Neural cell (in vitro differentiated cells): Measurements from ENCODE around the gene ADPRM. TPM values are rescaled to one million over a fixed set of nuclear protein-coding genes. Genes with fewer than 3 reads are reported as not detected.

Experiments
- H2AFZ ChIP-seq: fragments of 200-600, 300-800 bp; sonication (generic), shearing (Covaris generic); 2 replicates; pipeline ENCODE4 v1.6.0; 2014; ENCODE audit warnings: low read depth, mild to moderate bottlenecking, antibody characterized with exemption, low read length, moderate library complexity
- H3F3A ChIP-seq: fragments of 200-600 bp; shearing (Covaris generic); 2 replicates; pipeline ENCODE4 v1.6.1; 2016; ENCODE audit warnings: mild to moderate bottlenecking, moderate library complexity, mixed read lengths, antibody characterized with exemption, low read length; ENCODE audit not compliant: insufficient read depth, poor library complexity, severe bottlenecking
- H3K27ac ChIP-seq: fragments of 200-600, 300-800 bp; sonication (generic), shearing (Covaris generic); 2 replicates; pipeline ENCODE4 v1.5.1; 2014; ENCODE audit warnings: mild to moderate bottlenecking, low read length, moderate library complexity
- H3K27me3 ChIP-seq: fragments of 300-800, 200-600 bp; sonication (generic), shearing (Covaris generic); 2 replicates; pipeline ENCODE4 v1.6.0; 2014; ENCODE audit warnings: mild to moderate bottlenecking, low read depth, low read length, moderate library complexity; ENCODE audit not compliant: insufficient read depth
- H3K36me3 ChIP-seq: fragments of 300-800, 200-600 bp; sonication (generic), shearing (Covaris generic); 2 replicates; pipeline ENCODE4 v1.5.1; 2014; ENCODE audit warnings: mild to moderate bottlenecking, antibody characterized with exemption, low read length, moderate library complexity; ENCODE audit not compliant: insufficient read depth
- H3K4me2 ChIP-seq: fragments of 300-800, 200-600 bp; sonication (generic), shearing (Covaris generic); 2 replicates; pipeline ENCODE4 v1.6.0; 2014; ENCODE audit warnings: mild to moderate bottlenecking, low read length
- H3K4me3 ChIP-seq: fragments of 300-800, 200-600 bp; sonication (generic), shearing (Covaris generic); 2 replicates; pipeline ENCODE4 v1.5.1; 2014; ENCODE audit warnings: mild to moderate bottlenecking, low read length, moderate library complexity
- H3K79me2 ChIP-seq: fragments of 200-600 bp; shearing (Covaris generic); replicated peaks from 2 replicates; pipeline ENCODE4 v1.6.0; 2014; ENCODE audit warnings: mild to moderate bottlenecking, low read length, moderate library complexity; ENCODE audit not compliant: insufficient read depth
- H3K9ac ChIP-seq: fragments of 300-800, 200-600 bp; sonication (generic), shearing (Covaris generic); 2 replicates; pipeline ENCODE4 v1.6.1; 2016; ENCODE audit warnings: mild to moderate bottlenecking, low read length, mixed read lengths
- H3K9me2 ChIP-seq: fragments of 200-600 bp; shearing (Covaris generic); 2 replicates; pipeline ENCODE4 v1.6.1; 2016; ENCODE audit warnings: mild to moderate bottlenecking, low read length, mixed read lengths; ENCODE audit not compliant: insufficient read depth
- H3K9me3 ChIP-seq: fragments of 200-600, 300-800 bp; sonication (generic), shearing (Covaris generic); 2 replicates; pipeline ENCODE4 v1.6.1; 2016; ENCODE audit warnings: mild to moderate bottlenecking, mixed run types, low read length, moderate library complexity, mixed read lengths
- H4K20me1 ChIP-seq: fragments of 200-600 bp; shearing (Covaris generic); 2 replicates; pipeline ENCODE4 v1.6.1; 2016; ENCODE audit warnings: mild to moderate bottlenecking, mixed run types; ENCODE audit not compliant: insufficient read depth
- EP300 ChIP-seq: fragments of 450-650 bp; conservative IDR thresholded peaks from 2 replicates; pipeline ENCODE4 v1.6.1; 2014; ENCODE audit warnings: antibody characterized with exemption, mild to moderate bottlenecking, moderate library complexity; ENCODE audit not compliant: poor library complexity, severe bottlenecking
- EZH2 ChIP-seq: fragments of 200-600, 300-800 bp; shearing (Covaris generic), sonication (generic); IDR thresholded peaks from 2 replicates; pipeline ENCODE4 v1.6.1; 2014; ENCODE audit warnings: antibody characterized with exemption, low read length, borderline replicate concordance, mild to moderate bottlenecking; ENCODE audit not compliant: insufficient read depth, poor library complexity, severe bottlenecking
- MXI1 ChIP-seq: fragments of 450-650 bp; conservative IDR thresholded peaks from 2 replicates; pipeline ENCODE4 v1.6.1; 2014; ENCODE audit warnings: antibody characterized with exemption, mild to moderate bottlenecking; ENCODE audit not compliant: poor library complexity, severe bottlenecking
- POLR2AphosphoS5 ChIP-seq: IDR thresholded peaks from 2 replicates; pipeline ENCODE4 v1.6.1; 2012
- RAD21 ChIP-seq: fragments of 450-650 bp; conservative IDR thresholded peaks from 2 replicates; pipeline ENCODE4 v1.6.1; 2014; ENCODE audit warnings: antibody characterized with exemption, mild to moderate bottlenecking, moderate library complexity
- SMC3 ChIP-seq: fragments of 450-650 bp; conservative IDR thresholded peaks from 2 replicates; pipeline ENCODE4 v1.6.1; 2014; ENCODE audit warnings: antibody characterized with exemption, mild to moderate bottlenecking, moderate library complexity; ENCODE audit not compliant: poor library complexity
- TAF1 ChIP-seq: IDR thresholded peaks from 2 replicates; pipeline ENCODE4 v1.6.1; 2012; ENCODE audit warnings: low read depth
- polyA plus RNA-seq: library from polyadenylated mRNA; depleted of rRNA; stranded (reverse); fragments of >200 nt; gene quantifications from 2 replicates; pipeline ENCODE4 v1.2.3, GENCODE V29; 2014
- TF ChIP-seq, protein P1 (sequence below): fragments of 450-650 bp; IDR thresholded peaks from 2 replicates; pipeline ENCODE4 v1.5.1; 2014; ENCODE audit warnings: antibody characterized with exemption, mild to moderate bottlenecking, moderate library complexity; ENCODE audit not compliant: poor library complexity, severe bottlenecking
- TF ChIP-seq, protein P2 (sequence below): IDR thresholded peaks from 2 replicates; pipeline ENCODE4 v1.6.1; 2012; ENCODE audit warnings: borderline replicate concordance

Gene ADPRM
- polyA plus RNA-seq, 1 donor from 2014 or later = 19.2 TPM

DNA sequence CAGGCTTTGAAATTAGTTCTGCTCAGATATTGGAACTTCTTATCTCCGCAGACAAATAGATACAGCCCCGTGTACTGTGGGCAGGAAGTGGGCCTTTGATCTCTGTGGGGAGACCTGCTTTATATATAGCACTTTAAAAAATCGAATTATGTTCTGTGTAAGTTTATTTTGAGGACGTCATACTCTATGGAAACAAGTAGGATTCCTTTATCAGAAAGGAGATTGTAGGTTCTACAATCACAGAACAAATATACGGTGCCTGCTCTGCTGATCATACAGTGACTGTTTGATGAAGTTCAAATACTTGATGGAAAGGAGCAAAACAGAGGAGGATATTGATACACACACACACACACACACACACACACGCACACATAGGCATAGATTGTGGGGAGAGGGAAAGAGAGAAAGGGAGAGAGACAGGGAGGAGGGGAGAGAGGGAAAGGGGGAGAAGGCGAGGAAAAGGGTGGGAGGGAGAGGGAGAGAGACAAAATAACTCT is 47.2 kb downstream of the ADPRM start:
- TF ChIP-seq EP300 = no peak
- TF ChIP-seq, protein P1, sequence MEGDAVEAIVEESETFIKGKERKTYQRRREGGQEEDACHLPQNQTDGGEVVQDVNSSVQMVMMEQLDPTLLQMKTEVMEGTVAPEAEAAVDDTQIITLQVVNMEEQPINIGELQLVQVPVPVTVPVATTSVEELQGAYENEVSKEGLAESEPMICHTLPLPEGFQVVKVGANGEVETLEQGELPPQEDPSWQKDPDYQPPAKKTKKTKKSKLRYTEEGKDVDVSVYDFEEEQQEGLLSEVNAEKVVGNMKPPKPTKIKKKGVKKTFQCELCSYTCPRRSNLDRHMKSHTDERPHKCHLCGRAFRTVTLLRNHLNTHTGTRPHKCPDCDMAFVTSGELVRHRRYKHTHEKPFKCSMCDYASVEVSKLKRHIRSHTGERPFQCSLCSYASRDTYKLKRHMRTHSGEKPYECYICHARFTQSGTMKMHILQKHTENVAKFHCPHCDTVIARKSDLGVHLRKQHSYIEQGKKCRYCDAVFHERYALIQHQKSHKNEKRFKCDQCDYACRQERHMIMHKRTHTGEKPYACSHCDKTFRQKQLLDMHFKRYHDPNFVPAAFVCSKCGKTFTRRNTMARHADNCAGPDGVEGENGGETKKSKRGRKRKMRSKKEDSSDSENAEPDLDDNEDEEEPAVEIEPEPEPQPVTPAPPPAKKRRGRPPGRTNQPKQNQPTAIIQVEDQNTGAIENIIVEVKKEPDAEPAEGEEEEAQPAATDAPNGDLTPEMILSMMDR = no peak
- no peak for TF ChIP-seq RAD21
- TF ChIP-seq TAF1 = no peak
- no peak for TF ChIP-seq POLR2AphosphoS5
- TF ChIP-seq MXI1 = no peak
- TF ChIP-seq, protein P2, sequence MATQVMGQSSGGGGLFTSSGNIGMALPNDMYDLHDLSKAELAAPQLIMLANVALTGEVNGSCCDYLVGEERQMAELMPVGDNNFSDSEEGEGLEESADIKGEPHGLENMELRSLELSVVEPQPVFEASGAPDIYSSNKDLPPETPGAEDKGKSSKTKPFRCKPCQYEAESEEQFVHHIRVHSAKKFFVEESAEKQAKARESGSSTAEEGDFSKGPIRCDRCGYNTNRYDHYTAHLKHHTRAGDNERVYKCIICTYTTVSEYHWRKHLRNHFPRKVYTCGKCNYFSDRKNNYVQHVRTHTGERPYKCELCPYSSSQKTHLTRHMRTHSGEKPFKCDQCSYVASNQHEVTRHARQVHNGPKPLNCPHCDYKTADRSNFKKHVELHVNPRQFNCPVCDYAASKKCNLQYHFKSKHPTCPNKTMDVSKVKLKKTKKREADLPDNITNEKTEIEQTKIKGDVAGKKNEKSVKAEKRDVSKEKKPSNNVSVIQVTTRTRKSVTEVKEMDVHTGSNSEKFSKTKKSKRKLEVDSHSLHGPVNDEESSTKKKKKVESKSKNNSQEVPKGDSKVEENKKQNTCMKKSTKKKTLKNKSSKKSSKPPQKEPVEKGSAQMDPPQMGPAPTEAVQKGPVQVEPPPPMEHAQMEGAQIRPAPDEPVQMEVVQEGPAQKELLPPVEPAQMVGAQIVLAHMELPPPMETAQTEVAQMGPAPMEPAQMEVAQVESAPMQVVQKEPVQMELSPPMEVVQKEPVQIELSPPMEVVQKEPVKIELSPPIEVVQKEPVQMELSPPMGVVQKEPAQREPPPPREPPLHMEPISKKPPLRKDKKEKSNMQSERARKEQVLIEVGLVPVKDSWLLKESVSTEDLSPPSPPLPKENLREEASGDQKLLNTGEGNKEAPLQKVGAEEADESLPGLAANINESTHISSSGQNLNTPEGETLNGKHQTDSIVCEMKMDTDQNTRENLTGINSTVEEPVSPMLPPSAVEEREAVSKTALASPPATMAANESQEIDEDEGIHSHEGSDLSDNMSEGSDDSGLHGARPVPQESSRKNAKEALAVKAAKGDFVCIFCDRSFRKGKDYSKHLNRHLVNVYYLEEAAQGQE = no peak
- TF ChIP-seq EZH2 = no peak
- no peak for TF ChIP-seq SMC3
- Histone ChIP-seq H3K9me2 (no peaks in the 10 kb centered on the region), H3K9ac (no peak overlapping the region), H3K27me3 (no peaks in the 10 kb centered on the region), H2AFZ (no peak overlapping the region), H3F3A (no peaks in the 10 kb centered on the region), H3K36me3 (no peaks in the 10 kb centered on the region), H3K4me3 (no peak overlapping the region), H4K20me1 (no peaks in the 10 kb centered on the region), H3K4me2 (no peak overlapping the region), H3K79me2 (no peaks in the 10 kb centered on the region), H3K27ac (no peak overlapping the region), H3K9me3 (no peaks in the 10 kb centered on the region)

DNA sequence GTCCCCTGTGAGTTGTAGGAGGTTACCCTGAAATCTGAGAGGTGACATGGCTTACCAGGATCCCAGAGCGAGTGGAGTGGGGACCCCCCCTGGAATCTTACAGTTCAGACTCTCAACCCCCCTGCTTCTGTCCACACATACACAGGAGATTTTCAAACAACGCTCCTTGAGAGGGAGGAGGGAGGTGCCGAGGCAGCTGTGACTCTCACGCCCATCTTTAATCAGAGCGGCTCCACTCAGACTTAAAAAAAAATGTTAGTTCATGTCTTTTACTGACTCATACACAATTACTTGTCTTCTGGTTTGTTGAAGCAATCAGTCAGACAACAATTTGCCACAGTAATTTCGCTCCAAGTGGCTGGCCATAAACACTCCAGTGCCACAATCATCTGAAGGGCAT is 47.8 kb downstream of the ADPRM start:
- Histone ChIP-seq H2AFZ (no peak overlapping the region), H3K9ac (no peak overlapping the region), H3K9me2 (no peaks in the 10 kb centered on the region), H3F3A (no peaks in the 10 kb centered on the region), H3K9me3 (no peaks in the 10 kb centered on the region), H4K20me1 (no peaks in the 10 kb centered on the region), H3K4me2 (no peak overlapping the region), H3K36me3 (no peaks in the 10 kb centered on the region), H3K27me3 (no peaks in the 10 kb centered on the region), H3K79me2 (no peaks in the 10 kb centered on the region), H3K27ac (no peak overlapping the region), H3K4me3 (no peak overlapping the region)
- TF ChIP-seq EP300 (no peak), TAF1 (no peak), POLR2AphosphoS5 (no peak), MXI1 (no peak), EZH2 (no peak), RAD21 (no peak), SMC3 (no peak)
- TF ChIP-seq, protein P2 = no peak
- TF ChIP-seq, protein P1 = no peak
